ENCODE results near the gene URI1.

GRCh38 chr19:29945017-29945416 lies 3.0 kb downstream of the URI1 start:
- TF ChIP-seq CTCF (IDR thresholded peaks at IDR 0.05) (no peak), ZFX (IDR thresholded peaks at IDR 0.05; ENCODE audit: borderline replicate concordance) (no peak)
